Heart right ventricle (tissue), 16 donors: ENCODE measurements around the gene SEMA5A. TPM values are rescaled to one million over a fixed set of nuclear protein-coding genes. Genes with fewer than 3 reads are reported as not detected.

ENCODE experiments used
- ATAC-seq, 8 donors: fragments of 200-7000 bp; cut with Tn5 transposase; one replicate each; pipeline ENCODE4 v1.9.1; 2020; ENCODE audit warnings: mild to moderate bottlenecking in 8 of 8, moderate library complexity in 8 of 8, moderate number of reproducible peaks in 1 of 8
- DNase-seq, 2 donors: peaks; one replicate each; pipeline ENCODE4 v3.0.0-alpha.2; 2020
- H3K27ac ChIP-seq, 10 donors: fragments of 200-600 bp; sonication (generic) in 2 of 10; one replicate each; pipeline versions ENCODE4 v1.5.0 to v1.8.0; 2020 to 2022; ENCODE audit warnings: mild to moderate bottlenecking in 3 of 10
- H3K27me3 ChIP-seq, 7 donors: fragments of 200-600 bp; one replicate each; pipeline ENCODE4 v1.8.0; 2021 to 2022; ENCODE audit warnings: mild to moderate bottlenecking in 2 of 7
- H3K36me3 ChIP-seq, 9 donors: fragments of 200-600 bp; sonication (generic) in 1 of 9; one replicate each; pipeline versions ENCODE4 v1.5.0 to v1.8.0; 2020 to 2022; ENCODE audit warnings: mild to moderate bottlenecking in 2 of 9
- H3K4me1 ChIP-seq, 9 donors: fragments of 200-600 bp; sonication (generic) in 1 of 9; one replicate each; pipeline versions ENCODE4 v1.5.0 to v1.8.0; 2020 to 2022; ENCODE audit warnings: mild to moderate bottlenecking in 4 of 9
- H3K4me3 ChIP-seq, 10 donors: fragments of 200-600 bp; sonication (generic) in 2 of 10; one replicate each; pipeline versions ENCODE4 v1.5.0 to v1.8.0; 2020 to 2022; ENCODE audit warnings: mild to moderate bottlenecking in 7 of 10, moderate library complexity in 2 of 10
- H3K9me3 ChIP-seq, 11 donors: fragments of 200-600 bp in 10 of 11; sonication (generic) in 2 of 11; one replicate each; pipeline versions ENCODE4 v1.5.0 to v1.8.0; 2013 to 2022; ENCODE audit warnings: mild to moderate bottlenecking in 2 of 11, control low read depth in 1 of 11, moderate library complexity in 1 of 11
- CTCF ChIP-seq, 9 donors: fragments of 200-600 bp; sonication (generic) in 2 of 9; IDR thresholded peaks; one replicate each; pipeline versions ENCODE4 v1.5.0 to v1.8.0; 2021 to 2022; ENCODE audit warnings: antibody characterized with exemption in 9 of 9, mild to moderate bottlenecking in 5 of 9, moderate library complexity in 1 of 9
- WGBS, 2 donors: extraction: QIAGEN DNeasy Blood & Tissue Kit; methylation state at CpG; one replicate each; pipeline ENCODE4 v1.1.7; 2013; ENCODE audit warnings: inconsistent platforms in 1 of 2; 5-methylcytosine and 5-hydroxymethylcytosine counted together
- intact Hi-C, 10 donors: fragments of 100-400 bp; cut with DNase I; formaldehyde crosslinking; loops; one replicate each; pipeline versions ENCODE4 v1.11.1 to v1.14.2; 2022
- polyA plus RNA-seq, 2 donors: library from polyadenylated mRNA; stranded (reverse); fragments of 200-250 nt; gene quantifications; one replicate each; pipeline ENCODE4 v1.2.3, GENCODE V29; 2013
- total RNA-seq, 10 donors: library from RNA; stranded (reverse); fragmentation: NEBNext Ultra II Directional in 3 of 10; extraction: Animal tissue kit (Norgen Biotek cat#: 25700) in 3 of 10; gene quantifications; one replicate each; pipeline versions ENCODE4 v1.2.1 to v1.2.4, GENCODE V29; 2021 to 2023
- donor health status: Arrhythmogenic right ventricular cardiomyopathy.
- donor health status: ischemic (EF 13 %, LVEDD 7.1; RV severe dilation, severe dysfunction).
- donor health status: healthy with polysubstance abuse.
- donor health status: DM: no; HTN: yes; CAD: no.
- donor health status: DM: no; HTN: no; CAD: no.
- donor health status: ischemic (EF 25% LVEDD 6.9; RV normal size, moderate dysfunction).
- donor health status: ischemic (EF 25% LVEDD 5.7; RV mildly dilated, moderate dysfunction).
- donor health status: healthy.
- donor health status: DM: yes; HTN: yes; CAD: no.
- donor health status: Ischemic cardiomyopathy.
- donor health status: ischemic (EF 35%, LVEDD 5.7; RV mildly dilated, moderate dysfunction).
- donor health status: nonischemic (EF 11% LVEDD 7.7; RV severe dilation, severe dysfunction).
- donor health status: DM: yes; HTN: yes; CAD: no.
- donor health status: PGD.
- donor health status: ischemic (EF 29% LVEDD 5.4; RV normal size, mild dysfunction).
- donor health status: nonischemic (EF 23%, LVEDD 6.1; RV moderate dilation, normal function).

The SEMA5A gene
- total and polyA plus RNA-seq, 12 donors: 1.9 to 71.5 (median 48.0) TPM

- WGBS, 2 donors: 74 to 86% methylated on average over 3 of the region's 3 CpGs
- Histone ChIP-seq H3K27me3 (no peaks in the 10 kb centered on the region), H3K9me3 (peaks cover 0 to 10% (median 0%) of the 10 kb centered on the region in 11 donors), H3K4me3 (no peak overlapping the region), H3K4me1 (peaks cover 0 to 34% (median 17%) of the 10 kb centered on the region in 9 donors), H3K36me3 (no peaks in the 10 kb centered on the region), H3K27ac (peak overlapping the region in 1 of 10 donors; percentile 50)
- DNase-seq: no peak
- intact Hi-C loops: loop anchor here in 1 of 10 donors (10.0 kb wide), 1 partner anchor 262 kb away; the partner anchor contains the start of gene SEMA5A
- ATAC-seq: no peak
- no peak for TF ChIP-seq CTCF (IDR thresholded peaks at IDR 0.05)
Measured at GRCh38 chr5:9283021-9283420, 262.9 kb downstream of the SEMA5A start.

- Histone ChIP-seq H3K4me1 (peaks cover 0 to 34% (median 16%) of the 10 kb centered on the region in 9 donors), H3K27ac (no peak overlapping the region), H3K9me3 (peaks cover 0 to 10% (median 0%) of the 10 kb centered on the region in 11 donors), H3K27me3 (no peaks in the 10 kb centered on the region), H3K36me3 (no peaks in the 10 kb centered on the region), H3K4me3 (no peak overlapping the region)
- intact Hi-C loops: loop anchor here in 1 of 10 donors (10.0 kb wide), 1 partner anchor 263 kb away; the partner anchor contains the start of gene SEMA5A
- DNase-seq (no peak), ATAC-seq (no peak)
- TF ChIP-seq CTCF (IDR thresholded peaks at IDR 0.05): no peak
- 91 to 92% methylated on average over 3 of the region's 3 CpGs for WGBS, 2 donors
Measured at GRCh38 chr5:9282211-9282610, 263.7 kb downstream of the SEMA5A start.

- H3K4me3 ChIP-seq: no peak overlapping the region
- no peaks in the 10 kb centered on the region for H3K27me3 ChIP-seq
- DNase-seq (no peak), ATAC-seq (no peak)
- WGBS, 2 donors: 95 to 100% methylated on average over 1 of the region's 1 CpG
- H3K36me3 ChIP-seq: no peaks in the 10 kb centered on the region
- intact Hi-C loops: loop anchor here in 1 of 10 donors (10.0 kb wide), 1 partner anchor 265 kb away; the partner anchor contains the start of gene SEMA5A
- peaks cover 0 to 10% (median 0%) of the 10 kb centered on the region in 11 donors for H3K9me3 ChIP-seq
- H3K27ac ChIP-seq: no peak overlapping the region
- peaks cover 0 to 17% (median 9%) of the 10 kb centered on the region in 9 donors for H3K4me1 ChIP-seq
- TF ChIP-seq CTCF (IDR thresholded peaks at IDR 0.05): no peak
Measured at GRCh38 chr5:9279774-9280173, 266.1 kb downstream of the SEMA5A start.

GRCh38 chr5:9278921-9279603 is 266.8 kb downstream of the SEMA5A start:
- ATAC-seq (peak in 1 of 8 donors; percentile 50), DNase-seq (no peak)
- Histone ChIP-seq H3K4me1 (peaks cover 0 to 10% (median 2%) of the 10 kb centered on the region in 9 donors), H3K4me3 (no peak overlapping the region), H3K36me3 (no peaks in the 10 kb centered on the region), H3K9me3 (peaks cover 0 to 10% (median 0%) of the 10 kb centered on the region in 11 donors), H3K27ac (no peak overlapping the region), H3K27me3 (no peaks in the 10 kb centered on the region)
- WGBS, 2 donors: 83 to 91% methylated on average over 3 of the region's 3 CpGs
- intact Hi-C loops: no loop called here
- no peak for TF ChIP-seq CTCF (IDR thresholded peaks at IDR 0.05)
